GM23338 (cell line): ENCODE data around the gene SERPINI1.

Experiments used
- CREB1 ChIP-seq: fragments of 250-450 bp; sonication (Bioruptor Pico); IDR thresholded peaks from 2 replicates; pipeline ENCODE4 v1.5.0; 2020; ENCODE audit warnings: low read depth, mild to moderate bottlenecking, moderate library complexity
- CTCF ChIP-seq, 2 experiments: fragments of 200-600 bp in 1 of 2; sonication (generic) in 1 of 2; conservative IDR thresholded peaks; 2 replicates each; pipeline versions ENCODE4 v1.5.1 to v1.6.1; 2016 to 2017; ENCODE audit warnings: antibody characterized with exemption in 2 of 2, low read depth in 2 of 2, mild to moderate bottlenecking in 2 of 2, moderate library complexity in 1 of 2
- REST ChIP-seq: IDR thresholded peaks from one replicate; pipeline ENCODE4 v1.6.1; 2018; ENCODE audit warnings: antibody characterized with exemption; ENCODE audit not compliant: unreplicated experiment

GRCh38 chr3:167872941-167873340 is 137.4 kb downstream of the SERPINI1 start:
- TF ChIP-seq REST (no peak), CREB1 (CRISPR knock-in tag) (no peak), CTCF (conservative IDR thresholded peaks at IDR 0.05; ENCODE audit: low read depth in 2 of 2) (peak; percentile 23 to 48)
